GM19397 (cell line): ENCODE results near the gene NUBPL.
"Not testable (repeated sequence)": the region's sequence is repeated elsewhere in the genome, so short reads cannot be mapped to it uniquely, and the experiment has no call there.

Source experiments
- ATAC-seq: cut with Tn5 transposase; IDR thresholded peaks from one replicate; pipeline ENCODE4 v1.9.1; 2021; ENCODE audit warnings: mild to moderate bottlenecking, moderate library complexity; ENCODE audit not compliant: unreplicated experiment

The NUBPL gene

DNA sequence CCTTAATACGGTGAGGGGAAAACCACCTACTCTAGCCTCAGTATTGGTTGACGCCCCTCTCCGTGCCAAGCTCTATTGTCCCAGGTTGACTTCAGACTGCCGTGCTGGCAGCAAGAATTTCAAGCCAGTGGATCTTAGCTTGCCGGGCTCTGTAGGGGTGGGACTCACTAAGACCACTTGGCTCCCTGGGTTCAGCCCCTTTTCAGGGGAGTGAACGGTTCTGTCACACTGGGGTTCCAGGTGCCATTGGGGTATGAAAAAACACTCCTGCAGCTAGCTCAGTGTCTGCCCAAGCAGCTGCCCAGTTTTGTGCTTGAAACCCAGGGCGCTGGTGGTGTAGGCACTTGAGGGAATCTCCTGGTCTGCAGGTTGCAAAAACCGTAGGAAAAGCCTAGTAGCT lies 107.1 kb downstream of the NUBPL start:
- no peak for ATAC-seq

- ATAC-seq = no peak
Observed at GRCh38 chr14:31672709-31673108, 111.5 kb downstream of the NUBPL start.

DNA sequence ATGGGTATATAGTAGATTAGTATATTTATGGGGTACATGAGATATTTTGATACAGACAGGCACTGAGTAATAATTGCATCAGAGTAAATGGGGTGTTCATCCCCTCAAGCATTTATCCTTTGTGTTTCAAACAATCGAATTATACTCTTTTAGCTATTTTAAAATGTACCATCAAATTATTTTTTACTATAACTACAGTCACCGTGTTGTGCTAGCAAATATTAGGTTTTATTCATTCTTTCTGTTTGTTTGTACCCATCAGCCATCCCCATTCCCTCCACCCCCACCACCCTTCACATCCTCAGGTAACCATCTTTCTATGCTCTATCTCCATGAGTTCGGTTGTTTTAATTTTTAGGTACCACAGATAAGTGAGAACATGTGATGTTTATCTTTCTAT lies 115.8 kb downstream of the NUBPL start:
- ATAC-seq = no peak

GRCh38 chr14:31677630-31678029 lies 116.4 kb downstream of the NUBPL start:
- no peak for ATAC-seq

DNA sequence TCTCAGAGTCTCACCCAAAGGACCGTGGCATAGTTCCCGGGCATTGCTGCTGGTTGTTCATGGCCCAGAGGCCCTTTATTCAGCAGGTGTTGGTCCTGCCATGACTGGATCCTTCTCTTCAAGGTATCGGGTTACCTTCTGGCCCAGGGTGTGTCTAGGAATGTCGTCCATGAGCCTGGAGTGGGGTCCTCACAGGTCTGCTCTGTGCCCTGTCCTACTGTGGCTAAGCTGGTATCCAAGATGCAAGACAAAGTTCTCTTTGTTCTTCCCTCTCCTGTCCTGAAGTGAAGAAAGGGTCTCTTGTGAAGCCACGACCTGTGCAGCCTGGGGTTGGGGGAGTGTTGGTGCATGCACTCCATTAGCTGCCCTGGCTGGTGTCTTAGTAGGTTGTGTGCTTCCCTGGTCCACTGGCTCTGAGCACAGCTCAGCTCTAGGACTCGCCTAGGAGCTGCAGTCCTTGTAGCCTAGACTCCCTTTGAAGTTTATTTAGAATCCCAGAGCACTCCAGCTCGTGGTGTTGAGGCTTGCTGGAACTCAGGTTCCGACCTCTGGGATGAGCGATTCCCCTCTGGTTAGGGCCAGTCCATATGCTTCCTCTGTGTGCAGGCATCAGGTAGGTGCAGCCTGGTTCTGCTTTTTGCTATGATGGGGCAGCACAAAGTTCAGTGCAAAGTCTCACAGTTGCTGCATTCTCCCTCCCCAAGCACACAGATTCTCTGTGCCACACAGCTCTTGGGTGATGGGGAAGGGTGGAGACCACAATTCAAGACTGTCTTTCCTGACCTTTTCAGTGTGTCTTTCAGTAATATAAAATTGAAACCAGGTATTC lies 117.4 kb downstream of the NUBPL start:
- no peak for ATAC-seq

DNA sequence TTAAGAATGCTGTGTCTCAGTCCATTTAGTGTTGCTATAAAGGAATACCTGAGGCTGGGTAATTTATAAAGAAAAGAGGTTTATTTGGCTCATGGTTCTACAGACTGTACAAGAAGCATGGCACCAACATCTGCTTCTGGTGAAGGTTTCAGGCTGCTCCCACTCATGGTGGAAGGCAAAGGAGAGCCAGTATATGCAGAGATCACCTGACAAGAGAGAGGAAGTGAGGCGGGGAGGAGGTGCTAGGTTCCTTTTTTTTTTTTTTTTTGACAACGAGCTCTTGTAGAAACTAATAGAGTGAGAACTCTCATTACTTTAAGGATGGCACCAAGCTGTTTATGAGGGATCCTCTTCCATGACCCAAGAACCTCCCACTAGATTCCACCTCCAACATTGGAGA lies 121.6 kb downstream of the NUBPL start:
- no peak for ATAC-seq

DNA sequence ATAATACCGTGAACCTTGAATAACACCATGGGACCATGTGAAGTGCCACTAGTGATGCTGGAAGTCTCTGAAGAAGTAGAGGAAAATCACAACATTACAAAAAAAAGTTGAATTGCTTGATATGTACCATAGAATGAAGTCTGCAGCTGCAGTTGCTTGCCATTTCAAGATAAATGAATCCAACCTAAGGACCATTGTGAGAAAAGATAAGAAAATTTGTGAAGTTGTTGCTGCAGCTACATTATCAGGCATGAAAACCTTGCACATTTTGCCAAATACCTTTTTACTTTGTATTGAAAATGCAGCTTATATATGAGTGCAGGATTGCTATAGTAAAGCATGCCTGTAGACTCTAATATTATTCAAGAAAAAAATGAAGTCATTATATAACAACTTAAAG lies 126.5 kb downstream of the NUBPL start:
- ATAC-seq = no peak

DNA sequence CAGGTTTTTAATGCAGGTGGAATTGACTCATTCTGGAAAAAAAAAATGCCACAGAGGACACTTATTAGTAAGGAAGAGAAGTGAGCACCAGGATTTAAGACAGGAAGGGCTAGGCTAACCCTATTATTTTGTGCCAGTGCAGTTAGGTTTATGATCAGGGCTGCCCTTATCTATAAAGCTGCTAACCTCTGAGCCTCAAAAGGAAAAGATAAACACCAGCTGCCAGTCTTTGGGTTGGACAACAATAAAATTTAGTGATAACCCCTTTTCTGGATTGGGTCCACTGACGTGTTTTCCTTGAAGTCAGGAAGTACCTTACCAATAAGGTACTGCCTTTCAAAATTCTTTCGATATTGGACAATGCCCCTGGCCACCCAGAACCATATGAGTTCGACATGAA lies 128.9 kb downstream of the NUBPL start:
- no peak for ATAC-seq

DNA sequence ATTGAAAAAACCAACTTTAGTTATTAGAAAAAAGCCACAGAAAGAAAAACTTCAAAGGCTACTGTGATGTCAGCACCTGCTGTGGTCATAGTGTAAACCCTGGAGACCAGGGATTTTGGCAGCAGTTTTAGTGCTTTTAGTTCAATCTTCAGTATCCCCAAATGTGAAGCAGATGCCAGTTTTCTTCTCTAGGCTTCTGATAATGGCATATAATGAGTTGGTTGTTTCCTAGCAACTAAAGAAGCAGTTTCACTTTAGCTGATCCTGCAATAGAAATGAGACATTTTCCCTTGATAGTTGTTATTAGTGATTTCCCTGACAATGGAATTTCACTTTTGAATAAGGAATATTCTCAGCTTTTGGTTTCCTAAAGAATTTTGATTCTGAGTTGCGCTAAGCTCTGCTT lies 131.2 kb downstream of the NUBPL start:
- ATAC-seq = no peak

GRCh38 chr14:31696378-31696777 lies 135.2 kb downstream of the NUBPL start:
- ATAC-seq = no peak

- no peak for ATAC-seq
Observed at GRCh38 chr14:31699809-31700208, 138.6 kb downstream of the NUBPL start.

- no peak for ATAC-seq
Observed at GRCh38 chr14:31700282-31701074, 139.3 kb downstream of the NUBPL start.

GRCh38 chr14:31702130-31702529 lies 140.9 kb downstream of the NUBPL start:
- ATAC-seq = no peak

- no peak for ATAC-seq
Observed at GRCh38 chr14:31703056-31703455, 141.9 kb downstream of the NUBPL start.

DNA sequence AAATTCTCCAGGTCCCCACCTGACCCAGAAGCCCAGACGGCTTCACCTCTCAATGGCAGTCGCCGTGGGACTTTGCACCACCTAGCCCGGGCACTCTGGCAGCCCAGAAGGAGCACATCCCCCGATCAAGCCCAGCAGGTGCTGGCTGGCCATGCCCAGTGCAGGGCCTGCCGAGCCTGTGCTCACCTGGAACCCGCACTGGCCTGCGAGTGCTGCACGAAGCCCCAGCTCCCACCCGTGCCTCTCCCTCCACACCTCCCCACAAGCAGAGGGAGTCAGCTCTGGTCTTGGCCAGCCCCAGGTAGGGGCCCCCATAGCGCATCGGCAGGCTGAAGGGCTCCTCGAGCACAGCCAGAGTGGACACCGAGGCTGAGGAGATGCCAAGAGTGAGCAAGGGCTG lies 144.5 kb downstream of the NUBPL start:
- no peak for ATAC-seq

DNA sequence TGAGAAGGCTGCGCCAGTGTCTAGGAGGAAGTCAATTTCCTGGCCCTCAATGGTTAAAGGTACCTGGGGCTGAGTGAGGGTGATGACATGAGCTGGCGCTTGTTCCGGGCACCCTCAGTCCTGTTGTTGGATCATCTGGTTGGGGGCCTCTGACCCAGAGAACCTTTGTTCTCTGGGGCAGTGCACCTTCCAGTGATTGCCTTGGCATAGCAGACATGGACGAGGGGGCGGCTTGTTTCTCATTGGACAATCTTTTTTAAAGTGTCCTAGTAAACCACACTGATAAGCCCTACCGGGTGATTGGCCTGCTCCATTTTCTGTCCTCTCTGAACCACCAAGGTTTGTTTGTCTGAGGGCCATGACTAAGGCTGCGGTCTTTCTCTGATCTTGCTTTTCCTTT lies 147.5 kb downstream of the NUBPL start:
- not testable (repeated sequence) for ATAC-seq

GRCh38 chr14:31712244-31713127 lies 151.3 kb downstream of the NUBPL start:
- no peak for ATAC-seq

- no peak for ATAC-seq
Observed at GRCh38 chr14:31716208-31716607, 155.0 kb downstream of the NUBPL start.

DNA sequence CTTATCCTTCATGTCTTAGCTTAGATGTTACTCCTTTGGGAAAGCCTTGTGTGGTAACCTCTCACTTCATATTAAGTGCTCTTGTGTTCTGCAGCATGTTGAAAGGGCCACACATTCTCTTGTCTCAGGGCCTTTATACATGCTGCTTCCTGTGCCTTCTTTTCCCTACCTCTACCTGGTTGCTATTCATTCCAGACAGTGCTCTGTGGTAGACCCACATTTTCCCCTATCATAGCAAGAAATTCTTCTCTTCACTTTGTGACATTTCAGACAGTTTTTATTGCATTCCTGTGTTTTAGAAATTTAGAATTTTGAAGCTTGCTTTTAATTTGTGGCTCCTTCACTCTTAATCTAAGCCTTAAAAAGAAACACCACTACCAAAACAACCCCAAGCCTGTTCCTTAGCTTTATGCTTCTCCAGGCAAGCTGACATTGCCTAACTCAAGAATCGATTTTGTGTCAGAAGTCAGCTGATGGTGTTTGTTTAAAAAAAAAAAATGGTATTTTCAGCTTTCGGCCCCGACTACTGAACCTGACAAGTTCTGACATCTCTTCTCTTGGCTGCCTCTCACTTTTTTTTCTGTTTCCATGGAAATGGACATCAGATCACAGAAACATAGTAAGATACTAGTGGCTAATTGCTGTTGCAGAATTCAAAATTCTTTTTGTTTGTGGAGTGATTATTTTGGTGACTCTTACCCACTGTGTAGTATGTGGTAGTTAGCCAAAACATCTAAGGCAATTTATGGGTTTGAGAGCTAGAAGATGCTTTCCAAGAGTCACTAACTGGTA lies 156.3 kb downstream of the NUBPL start:
- no peak for ATAC-seq

- ATAC-seq = no peak
Observed at GRCh38 chr14:31718585-31718984, 157.4 kb downstream of the NUBPL start.
